HG03439 (cell line): ENCODE results near the gene PAK3.

Experiments
- ATAC-seq: cut with Tn5 transposase; IDR thresholded peaks from one replicate; pipeline ENCODE4 v1.9.1; 2021; ENCODE audit warnings: mild to moderate bottlenecking, moderate library complexity; ENCODE audit not compliant: unreplicated experiment

The PAK3 gene

DNA sequence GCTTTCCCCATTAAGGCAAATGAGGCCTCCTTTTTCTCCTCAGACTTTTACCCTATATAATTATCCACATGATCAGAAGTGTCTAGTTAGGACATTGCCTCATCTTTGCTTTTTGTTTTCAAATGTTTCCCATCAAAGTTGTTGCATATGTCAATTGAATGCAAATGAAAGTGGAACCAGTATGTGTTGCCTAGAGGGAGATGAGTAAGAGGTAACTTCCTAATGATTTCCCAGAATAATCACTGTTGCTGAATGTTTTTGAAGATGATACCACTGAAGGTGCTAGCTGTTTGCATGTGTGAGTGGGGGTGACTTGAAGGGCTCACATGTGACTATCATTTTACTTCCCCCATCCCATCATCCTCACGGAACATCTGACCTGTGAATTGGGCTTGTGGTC, 33.9 kb downstream of the PAK3 start:
- no peak for ATAC-seq

GRCh38 chrX:111131572-111131971, 35.6 kb downstream of the PAK3 start:
- no peak for ATAC-seq

- no peak for ATAC-seq
Observed at GRCh38 chrX:111133389-111133788, 37.4 kb downstream of the PAK3 start.

GRCh38 chrX:111145878-111146277, 49.9 kb downstream of the PAK3 start:
- no peak for ATAC-seq

- ATAC-seq, result no peak
Observed at GRCh38 chrX:111151764-111152163, 55.8 kb downstream of the PAK3 start.

- no peak for ATAC-seq
Observed at GRCh38 chrX:111159232-111159631, 63.2 kb downstream of the PAK3 start.

DNA sequence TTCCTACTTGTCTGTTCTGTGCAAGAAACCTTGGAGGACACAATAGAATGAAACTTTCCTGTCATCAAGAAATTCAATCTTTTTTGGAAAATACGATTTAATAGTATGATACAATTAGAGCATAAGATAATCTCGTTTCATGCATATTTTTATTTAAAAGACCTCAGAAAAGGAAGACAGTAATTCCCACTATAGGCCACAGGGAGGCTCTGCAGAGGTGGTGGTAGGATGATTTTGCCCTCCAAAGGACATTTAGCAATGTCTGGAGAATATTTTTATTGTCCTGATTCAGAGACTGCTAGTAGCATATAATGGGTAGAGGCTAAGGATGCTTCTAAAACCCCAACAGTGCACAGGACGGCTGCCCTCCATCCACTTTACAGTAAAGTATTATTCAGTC, 68.7 kb downstream of the PAK3 start:
- ATAC-seq, result no peak

DNA sequence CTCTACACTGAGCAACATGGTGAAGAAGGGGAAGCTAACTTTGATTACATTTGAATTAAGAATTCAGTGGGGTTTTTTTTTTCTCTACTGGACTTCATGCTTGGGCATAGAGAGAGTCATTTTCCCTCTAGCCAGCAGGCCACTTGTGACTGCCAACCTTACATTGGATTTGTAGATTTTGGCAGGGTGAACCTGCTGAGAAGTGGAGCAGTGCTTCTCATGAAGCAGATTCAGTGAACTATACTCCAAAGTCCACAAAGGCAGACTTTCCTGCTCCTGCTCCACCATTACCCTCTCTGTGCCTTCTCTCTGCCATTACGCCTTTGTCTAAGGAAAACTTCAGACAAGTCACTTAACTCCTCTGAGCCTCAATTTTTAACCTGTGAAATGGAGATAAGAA, 69.9 kb downstream of the PAK3 start:
- no peak for ATAC-seq

GRCh38 chrX:111167334-111167733, 71.3 kb downstream of the PAK3 start:
- no peak for ATAC-seq

DNA sequence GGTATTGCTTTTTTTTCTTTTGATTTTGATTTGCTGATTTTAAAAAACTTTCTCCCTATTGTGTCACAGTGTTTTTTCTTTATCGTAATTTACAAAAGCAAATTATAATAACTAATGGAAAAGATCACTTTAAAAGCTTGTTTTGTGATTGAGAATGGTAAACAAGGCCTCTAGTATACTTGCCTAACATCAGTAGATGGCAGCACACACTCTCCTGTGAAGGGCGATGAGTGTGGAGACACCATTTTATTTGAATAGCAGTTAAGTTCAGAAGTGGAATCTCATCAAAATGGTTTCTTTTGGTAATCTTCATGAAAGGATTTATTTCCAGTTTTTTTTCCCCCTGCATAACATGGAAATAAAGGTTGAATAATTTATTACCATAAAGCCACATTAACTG, 72.3 kb downstream of the PAK3 start:
- ATAC-seq, result no peak

DNA sequence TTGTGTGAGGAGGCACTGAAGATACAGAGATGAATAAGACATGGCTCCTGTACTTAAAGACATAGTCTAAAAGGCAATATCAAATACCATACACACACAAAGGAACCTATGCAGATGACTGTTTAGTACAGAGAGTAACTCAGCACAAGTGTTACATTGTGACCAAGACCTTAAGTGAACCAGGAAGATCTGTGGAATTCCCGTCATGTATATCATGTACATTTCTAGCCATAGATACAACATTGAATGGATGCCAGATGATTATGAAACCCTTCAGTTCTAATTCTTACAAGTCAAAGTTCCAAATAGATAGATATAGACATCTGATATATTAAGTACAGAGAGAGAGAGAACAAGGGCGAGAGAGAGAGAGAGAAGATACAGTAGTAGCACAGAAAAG, 73.2 kb downstream of the PAK3 start:
- no peak for ATAC-seq

- ATAC-seq, result no peak
Observed at GRCh38 chrX:111170017-111170416, 74.0 kb downstream of the PAK3 start.

- no peak for ATAC-seq
Observed at GRCh38 chrX:111180750-111181240, 84.8 kb downstream of the PAK3 start.

- no peak for ATAC-seq
Observed at GRCh38 chrX:111181951-111182350, 86.0 kb downstream of the PAK3 start.

DNA sequence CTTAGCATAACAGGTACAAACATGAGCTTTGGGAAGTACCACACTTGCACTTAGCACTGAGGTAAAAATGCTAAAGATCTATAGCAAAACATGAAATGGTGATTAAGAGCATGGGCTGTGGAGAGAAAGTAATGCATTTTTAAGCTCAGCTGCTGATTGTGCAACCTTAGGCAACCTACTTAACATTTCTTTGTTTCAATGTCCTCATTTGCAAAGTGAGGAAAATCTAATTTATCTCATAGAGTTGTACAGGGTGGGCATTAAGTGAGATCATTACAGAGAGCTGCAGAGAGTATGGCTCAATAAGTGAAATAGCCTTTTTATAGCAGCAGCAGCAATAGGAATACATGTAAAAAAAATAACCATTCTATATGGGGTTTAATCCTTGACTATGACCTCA, 87.0 kb downstream of the PAK3 start:
- no peak for ATAC-seq

- ATAC-seq, result no peak
Observed at GRCh38 chrX:111191598-111191997, 95.6 kb downstream of the PAK3 start.

DNA sequence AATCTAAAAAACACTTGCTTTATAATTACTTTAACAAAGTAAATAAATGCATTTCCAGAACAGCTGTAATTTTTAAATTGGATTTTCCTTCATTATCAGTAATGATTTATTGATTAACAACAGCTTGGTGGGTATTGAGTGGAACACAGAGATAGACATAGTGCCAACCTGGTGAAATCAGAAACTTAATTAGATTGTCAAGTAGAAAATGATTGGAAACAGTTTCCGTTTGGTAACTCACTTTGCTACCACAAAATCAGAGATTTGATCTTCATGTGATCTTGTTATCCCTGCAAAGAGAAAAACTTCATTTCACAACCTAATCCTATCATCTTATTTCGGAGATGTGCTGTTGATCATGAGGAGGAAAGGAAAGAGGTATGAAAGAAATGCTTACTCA, 103.5 kb downstream of the PAK3 start:
- no peak for ATAC-seq

- no peak for ATAC-seq
Observed at GRCh38 chrX:111200327-111200726, 104.3 kb downstream of the PAK3 start.

DNA sequence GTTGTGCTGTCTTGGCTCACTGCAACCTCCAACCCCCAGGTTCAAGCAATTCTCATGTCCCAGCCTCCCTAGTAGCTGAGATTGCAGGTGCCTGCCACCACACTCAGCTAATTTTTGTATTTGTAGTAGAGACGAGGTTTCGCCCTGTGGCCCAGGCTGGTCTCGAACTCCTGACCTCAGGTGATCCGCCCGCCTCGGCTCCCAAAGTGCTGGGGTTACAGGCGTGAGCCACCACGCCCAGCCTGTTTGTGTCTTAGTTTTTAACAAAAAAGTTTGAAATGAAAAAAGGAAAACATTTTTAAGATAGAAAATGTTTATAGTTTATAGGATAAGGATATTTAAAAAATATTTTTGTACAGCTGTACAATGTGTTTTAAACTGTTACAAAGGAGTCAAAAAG, 111.9 kb downstream of the PAK3 start:
- no peak for ATAC-seq

GRCh38 chrX:111216293-111216801, 120.4 kb downstream of the PAK3 start:
- ATAC-seq, result no peak

DNA sequence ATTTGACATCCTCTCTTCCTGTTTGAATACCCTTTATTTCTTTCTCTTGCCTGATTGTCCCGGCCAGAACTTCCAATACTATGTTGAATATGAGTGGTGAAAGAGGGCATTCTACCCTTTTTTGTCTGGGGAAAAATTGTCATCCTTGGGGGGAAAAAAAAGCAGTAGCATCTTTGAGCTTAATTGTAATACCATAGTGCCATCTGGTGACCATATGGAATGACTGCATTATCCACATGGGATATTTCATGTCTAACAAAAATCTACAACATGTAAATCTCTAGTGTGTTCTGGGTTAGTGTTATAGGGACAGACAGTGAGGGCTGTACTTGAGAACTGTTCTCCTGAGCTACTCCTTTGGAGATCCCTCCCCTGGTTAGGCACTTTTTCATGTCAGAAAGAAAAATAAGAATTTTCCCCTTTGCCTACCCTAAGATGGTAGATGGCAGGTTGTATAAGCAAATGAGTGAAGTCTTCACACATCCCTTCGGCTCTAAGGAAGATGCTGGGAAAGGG, 148.3 kb downstream of the PAK3 start:
- ATAC-seq, result no peak

DNA sequence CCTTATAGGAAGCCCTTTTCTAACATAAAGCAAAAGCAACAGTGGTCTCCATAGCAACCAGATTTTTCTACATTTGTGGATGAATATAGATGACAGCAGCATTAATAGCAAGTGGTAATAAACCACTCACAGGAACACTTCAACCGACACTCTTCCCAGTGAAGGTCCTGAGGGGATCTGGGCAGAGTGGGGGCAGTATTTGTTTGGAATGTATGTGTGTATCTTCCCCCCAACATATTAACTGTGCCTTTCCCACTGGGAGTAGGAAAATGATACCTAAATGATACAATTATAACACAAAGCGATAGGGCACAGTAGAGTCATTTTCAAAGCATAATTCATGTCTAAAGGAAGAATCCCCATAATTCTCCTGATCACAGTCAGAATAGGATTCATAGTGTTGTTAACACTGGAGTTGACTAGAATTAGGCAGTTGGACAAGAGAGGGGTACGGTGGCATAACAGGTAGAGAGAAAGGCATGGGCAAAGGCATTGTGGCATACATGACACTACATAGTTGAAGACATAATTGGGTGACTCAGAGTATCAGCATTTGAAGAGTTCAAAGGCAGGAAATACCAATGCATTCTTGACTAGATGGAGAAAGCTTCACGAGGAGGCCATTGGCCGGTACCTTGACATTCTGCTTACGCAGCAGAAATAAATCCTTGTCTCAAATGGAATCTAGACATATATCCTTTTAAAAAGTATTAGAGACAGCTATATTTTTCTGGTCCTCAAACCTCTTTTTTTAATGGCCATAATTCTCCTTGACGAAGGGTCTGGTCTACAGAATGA, 159.1 kb downstream of the PAK3 start:
- ATAC-seq, result no peak

- no peak for ATAC-seq
Observed at GRCh38 chrX:111257733-111258132, 161.7 kb downstream of the PAK3 start.
